HG02840 (cell line): ENCODE measurements around the gene CERS3.

Experiments
- ATAC-seq: cut with Tn5 transposase; IDR thresholded peaks from one replicate; pipeline ENCODE4 v1.9.1; 2021; ENCODE audit warnings: mild to moderate bottlenecking, moderate library complexity, moderate number of reproducible peaks; ENCODE audit not compliant: unreplicated experiment, low FRiP score

Gene CERS3

GRCh38 chr15:100531823-100532327, 3.1 kb upstream of the CERS3 start:
- ATAC-seq: no peak

- ATAC-seq: no peak
Measured at GRCh38 chr15:100531204-100531603, 2.5 kb upstream of the CERS3 start.

GRCh38 chr15:100529556-100529955, 806 bp upstream of the CERS3 start:
- ATAC-seq: no peak

- no peak for ATAC-seq
Measured at GRCh38 chr15:100526027-100526481, 2.7 kb downstream of the CERS3 start.

GRCh38 chr15:100525436-100525835, 3.3 kb downstream of the CERS3 start:
- no peak for ATAC-seq

GRCh38 chr15:100524326-100524725, 4.4 kb downstream of the CERS3 start:
- no peak for ATAC-seq

GRCh38 chr15:100521907-100522306, 6.8 kb downstream of the CERS3 start:
- no peak for ATAC-seq

GRCh38 chr15:100520132-100520921, 8.4 kb downstream of the CERS3 start:
- no peak for ATAC-seq

GRCh38 chr15:100517846-100518245, 10.9 kb downstream of the CERS3 start:
- ATAC-seq: no peak

GRCh38 chr15:100516643-100517512, 11.9 kb downstream of the CERS3 start:
- no peak for ATAC-seq

- ATAC-seq: no peak
Measured at GRCh38 chr15:100515758-100516157, 13.0 kb downstream of the CERS3 start.

GRCh38 chr15:100508641-100509300, 20.0 kb downstream of the CERS3 start:
- ATAC-seq: no peak

GRCh38 chr15:100502651-100503050, 26.1 kb downstream of the CERS3 start:
- no peak for ATAC-seq

GRCh38 chr15:100501117-100501516, 27.6 kb downstream of the CERS3 start:
- ATAC-seq: no peak

GRCh38 chr15:100500226-100500990, 28.3 kb downstream of the CERS3 start:
- ATAC-seq: no peak

- ATAC-seq: no peak
Measured at GRCh38 chr15:100495861-100496260, 32.9 kb downstream of the CERS3 start.

- no peak for ATAC-seq
Measured at GRCh38 chr15:100493213-100493612, 35.5 kb downstream of the CERS3 start.

- no peak for ATAC-seq
Measured at GRCh38 chr15:100484443-100484842, 44.3 kb downstream of the CERS3 start.

GRCh38 chr15:100483370-100483769, 45.4 kb downstream of the CERS3 start:
- ATAC-seq: no peak

- no peak for ATAC-seq
Measured at GRCh38 chr15:100476805-100477204, 51.9 kb downstream of the CERS3 start.
